Astrocyte of the cerebellum (primary cell): ENCODE data around the gene PCDH15.

Experiments
- DNase-seq: peaks from one replicate; pipeline ENCODE4 v3.0.0-alpha.2; 2011; ENCODE audit warnings: low read depth
- H3K4me3 ChIP-seq: 2 replicates; pipeline ENCODE4 v1.5.1; 2011; ENCODE audit warnings: mild to moderate bottlenecking, low read depth, low read length, moderate library complexity
- CTCF ChIP-seq: IDR thresholded peaks from 2 replicates; pipeline ENCODE4 v1.5.1; 2012; ENCODE audit warnings: low read length, low read depth, moderate library complexity, mild to moderate bottlenecking; ENCODE audit errors: missing control alignments
- in situ Hi-C: cut with HindIII; loops from 2 replicates; pipeline ENCODE4 v1.10.0; 2017; ENCODE audit warnings: low sequenced_read_pairs

The PCDH15 gene

DNA sequence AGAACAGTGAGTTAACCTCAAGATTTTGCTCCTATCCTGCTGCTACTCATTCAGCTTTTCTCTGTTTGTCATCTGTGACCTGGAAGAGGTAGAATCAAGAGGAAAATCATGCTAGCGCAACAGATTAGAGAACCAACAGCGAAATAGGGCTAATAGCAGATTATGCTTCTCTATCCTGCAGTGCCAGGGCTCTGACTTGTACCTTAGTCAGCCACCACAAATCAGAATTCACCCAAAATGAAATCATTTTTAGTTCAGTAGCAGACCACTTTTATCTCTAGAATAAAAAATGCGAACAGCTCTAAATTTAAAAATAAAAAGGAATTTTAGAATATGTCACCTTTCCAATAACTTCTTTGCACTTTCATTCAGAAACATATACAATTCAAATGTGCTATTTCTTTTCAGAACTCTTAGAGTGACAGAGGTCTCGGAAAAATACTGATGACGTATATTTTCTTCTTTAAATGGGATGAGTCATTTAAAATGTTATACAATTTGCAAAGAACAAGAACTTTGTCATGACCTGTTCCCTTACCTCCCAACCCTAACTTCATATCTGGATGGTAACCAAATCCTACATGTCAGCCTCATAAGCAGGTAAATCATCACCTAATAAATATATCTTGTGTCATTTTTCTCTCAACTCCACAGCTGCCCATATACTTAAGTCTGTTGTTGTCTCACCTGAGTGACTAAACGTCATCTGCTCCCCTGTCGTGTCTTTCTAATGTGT is 896.4 kb downstream of the PCDH15 start:
- in situ Hi-C loops: no loop called here
- no peak for DNase-seq
- TF ChIP-seq CTCF: no peak
- no peak overlapping the region for H3K4me3 ChIP-seq

GRCh38 chr10:53903756-53904155 is 897.3 kb downstream of the PCDH15 start:
- H3K4me3 ChIP-seq: no peak overlapping the region
- DNase-seq: no peak
- TF ChIP-seq CTCF: no peak
- in situ Hi-C loops: no loop called here

GRCh38 chr10:53899463-53900160 is 901.4 kb downstream of the PCDH15 start:
- no peak for DNase-seq
- in situ Hi-C loops: no loop called here
- H3K4me3 ChIP-seq: no peak overlapping the region
- TF ChIP-seq CTCF: no peak

DNA sequence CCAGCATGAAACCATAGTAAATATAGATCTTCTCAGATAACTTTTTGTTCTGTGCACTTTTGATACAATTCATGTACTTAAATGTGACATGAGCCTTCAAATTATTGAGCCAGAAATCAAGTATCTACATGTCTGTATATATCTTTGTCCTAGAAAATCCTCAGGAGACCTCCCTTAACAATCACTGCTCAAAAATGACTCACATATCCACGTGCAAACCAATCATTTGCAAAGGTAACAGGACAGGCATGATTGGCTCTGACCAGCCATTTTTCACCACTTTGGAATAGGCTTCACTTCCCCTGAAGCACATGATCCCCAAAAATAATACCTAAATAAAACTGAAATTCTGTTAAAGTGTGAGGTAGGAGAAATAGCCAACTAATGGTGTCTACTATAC is 902.5 kb downstream of the PCDH15 start:
- TF ChIP-seq CTCF: no peak
- in situ Hi-C loops: no loop called here
- no peak overlapping the region for H3K4me3 ChIP-seq
- DNase-seq: no peak

DNA sequence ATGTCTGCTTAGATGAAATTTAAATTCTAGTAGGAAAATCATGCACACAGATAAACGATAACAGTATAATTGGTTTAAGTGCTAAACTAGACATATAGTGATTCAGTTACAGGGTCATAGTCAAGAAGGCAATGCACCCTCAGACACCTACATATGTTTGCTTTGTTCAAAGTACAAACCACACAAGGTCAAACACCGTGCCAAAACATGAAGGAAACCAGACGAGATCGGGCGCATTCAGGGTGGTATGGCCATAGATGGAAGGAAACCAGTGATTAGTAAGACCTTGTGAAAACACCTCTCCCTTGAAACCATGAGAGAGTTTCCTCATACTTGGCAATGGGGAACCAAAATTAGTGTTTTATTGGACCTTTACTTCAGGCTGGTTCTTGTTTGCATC is 906.9 kb downstream of the PCDH15 start:
- DNase-seq: no peak
- no peak overlapping the region for H3K4me3 ChIP-seq
- TF ChIP-seq CTCF: no peak
- in situ Hi-C loops: no loop called here

GRCh38 chr10:53893061-53893460 is 908.0 kb downstream of the PCDH15 start:
- no peak for TF ChIP-seq CTCF
- no peak for DNase-seq
- no peak overlapping the region for H3K4me3 ChIP-seq
- in situ Hi-C loops: no loop called here
